HG03095 (cell line): Measurements from ENCODE around the gene MXRA8.
"Not testable (repeated sequence)": the region's sequence is repeated elsewhere in the genome, so short reads cannot be mapped to it uniquely, and the experiment has no call there.

Experiments used
- ATAC-seq: cut with Tn5 transposase; IDR thresholded peaks from one replicate; pipeline ENCODE4 v1.9.1; 2021; ENCODE audit warnings: moderate library complexity; ENCODE audit not compliant: unreplicated experiment

The MXRA8 gene

DNA sequence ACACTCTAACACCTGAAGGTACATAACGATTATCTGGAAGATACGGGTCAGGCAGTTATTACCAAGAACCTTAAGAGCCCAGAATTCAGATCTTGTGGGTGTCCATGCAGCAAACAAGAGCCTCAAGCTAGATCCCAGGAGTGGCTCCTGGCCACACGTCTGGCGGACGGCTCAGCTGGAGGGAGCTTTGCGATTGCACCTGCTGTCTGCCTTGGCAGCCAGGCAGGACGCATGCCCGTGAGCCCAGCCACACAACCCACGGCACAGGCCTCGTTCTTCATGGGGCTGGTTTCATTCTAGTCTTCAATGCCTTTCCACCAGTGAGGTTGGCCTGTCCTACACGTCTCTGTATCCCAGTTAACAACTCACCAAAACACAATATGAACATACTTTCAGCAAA lies 35.1 kb upstream of the MXRA8 start:
- no peak for ATAC-seq

- ATAC-seq = no peak
These were observed 34.7 kb upstream of the MXRA8 start for GRCh38 chr1:1393014-1393413.

DNA sequence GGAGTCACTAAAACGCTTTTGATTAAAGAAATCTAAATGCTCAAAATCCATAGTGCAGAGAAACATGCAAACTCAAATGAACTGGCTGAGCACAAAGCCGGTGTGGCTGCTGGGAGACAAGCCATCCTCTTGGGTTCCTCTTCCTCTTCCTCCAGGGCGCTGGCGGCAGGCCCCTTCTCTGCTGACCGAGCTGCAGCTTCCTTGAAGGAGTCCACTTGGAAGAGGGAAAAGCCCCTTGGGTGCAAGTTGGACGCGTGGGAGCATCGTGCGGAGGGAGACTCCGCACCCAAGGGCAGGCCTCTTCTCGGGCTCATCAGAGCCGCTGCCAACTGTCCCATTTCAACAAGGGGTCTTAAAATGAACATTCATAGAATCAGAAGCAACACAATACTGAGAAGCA lies 32.9 kb upstream of the MXRA8 start:
- no peak for ATAC-seq

DNA sequence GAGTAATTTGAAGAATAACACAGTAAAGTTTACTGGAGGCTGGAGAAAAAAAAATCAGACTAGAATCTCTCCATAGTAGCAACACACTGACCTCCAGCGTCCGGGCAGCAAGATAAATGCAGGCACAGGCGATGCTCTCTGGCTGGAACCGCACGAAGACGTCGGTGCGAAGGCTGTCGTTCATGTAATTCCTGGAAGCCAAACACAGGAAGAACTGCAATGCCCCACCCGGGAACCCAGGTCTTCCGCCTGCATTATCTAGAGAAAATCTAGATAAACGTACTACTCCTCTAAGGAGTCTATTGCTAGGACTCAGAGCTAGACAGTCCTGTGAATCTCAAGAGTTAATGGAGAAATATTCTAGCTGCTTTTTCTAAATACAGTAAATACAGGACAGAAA lies 32.3 kb upstream of the MXRA8 start:
- ATAC-seq = no peak

DNA sequence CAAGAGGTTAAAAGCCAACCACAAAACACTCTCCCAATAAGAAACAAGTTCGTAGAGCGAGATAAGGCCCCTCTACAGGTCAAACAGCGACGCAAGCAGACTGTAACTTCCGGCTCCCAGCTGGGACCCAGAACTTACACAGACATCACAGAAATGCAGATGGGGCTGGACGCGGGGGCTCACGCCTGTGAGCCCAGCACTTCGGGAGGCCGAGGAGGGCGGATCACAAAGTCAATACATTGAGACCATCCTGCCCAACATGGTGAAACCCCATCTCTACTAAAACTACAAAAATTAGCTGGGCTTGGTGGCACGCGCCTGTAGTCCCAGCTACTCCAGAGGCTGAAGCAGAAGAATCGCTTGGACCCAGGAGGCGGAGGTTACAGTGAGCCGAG lies 29.7 kb upstream of the MXRA8 start:
- ATAC-seq = no peak

DNA sequence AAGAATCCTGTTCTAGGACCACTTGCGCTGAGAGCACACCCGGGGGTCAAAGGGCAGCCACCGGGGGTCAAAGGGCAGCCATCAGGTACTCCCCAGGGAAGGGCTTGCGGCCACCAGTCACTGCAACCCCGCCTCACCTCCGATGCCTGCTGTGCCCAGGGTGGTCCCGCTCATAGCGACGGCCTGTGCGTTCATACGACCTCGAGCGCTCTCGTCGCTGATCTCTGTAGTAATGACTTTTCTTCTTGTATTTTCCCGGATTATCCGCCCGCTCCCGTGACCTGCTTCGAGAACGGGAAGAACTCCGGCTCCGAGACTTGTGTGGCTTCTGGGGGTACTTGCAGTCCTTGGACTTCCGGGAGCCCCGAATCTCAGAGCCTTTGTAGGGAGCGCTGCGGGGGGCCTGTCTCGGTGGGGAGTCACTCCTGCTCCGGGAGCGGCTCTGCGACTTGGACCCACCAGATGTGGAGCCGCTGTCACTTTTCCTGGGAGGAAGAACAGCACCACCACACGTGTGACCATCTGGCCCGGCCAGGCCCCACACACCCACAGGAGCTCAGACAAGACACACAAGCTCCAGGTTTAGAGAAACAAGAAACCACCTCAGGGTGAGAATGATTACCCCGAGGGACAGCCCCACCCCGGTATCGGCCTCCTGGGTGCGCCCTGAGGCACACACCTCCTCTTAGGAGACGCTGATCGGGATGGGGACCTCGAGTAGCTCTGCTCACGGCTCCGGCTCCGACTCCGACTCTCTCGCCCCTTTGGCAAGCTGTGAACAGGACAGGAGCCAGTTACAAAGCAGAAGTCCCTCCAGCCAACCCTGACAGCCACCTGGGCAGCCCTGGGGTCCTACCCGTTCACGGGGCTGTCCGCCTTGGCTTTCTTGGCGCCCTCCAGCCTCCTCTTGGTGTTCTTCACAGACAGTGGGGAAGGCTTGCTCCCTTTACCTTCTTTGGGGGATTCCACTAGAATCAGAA lies 29.0 kb upstream of the MXRA8 start:
- no peak for ATAC-seq

DNA sequence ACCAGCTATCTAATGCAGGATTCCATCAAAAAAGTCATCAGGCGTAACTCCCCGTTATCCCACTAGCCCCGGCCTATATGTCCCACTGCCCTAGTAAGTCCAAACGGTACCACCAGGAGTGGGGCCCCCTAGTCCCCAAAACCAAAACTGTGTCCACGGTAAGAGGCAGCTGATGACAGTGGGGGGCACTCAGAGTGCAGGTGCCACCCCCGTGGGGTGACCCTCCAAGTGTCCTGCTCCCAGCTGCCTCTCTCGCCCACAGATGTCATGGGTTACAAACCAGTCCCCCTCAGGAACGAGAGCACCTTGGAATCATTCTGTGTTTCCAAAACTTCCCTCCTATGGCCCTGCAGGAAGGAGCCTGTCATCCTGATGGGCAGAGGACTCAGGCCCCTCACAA lies 27.6 kb upstream of the MXRA8 start:
- no peak for ATAC-seq

GRCh38 chr1:1385339-1385738 lies 27.0 kb upstream of the MXRA8 start:
- not testable (repeated sequence) for ATAC-seq

GRCh38 chr1:1381294-1381693 lies 22.9 kb upstream of the MXRA8 start:
- no peak for ATAC-seq

- no peak for ATAC-seq
These were observed 22.5 kb upstream of the MXRA8 start for GRCh38 chr1:1380860-1381259.

GRCh38 chr1:1377540-1378205 lies 19.3 kb upstream of the MXRA8 start:
- ATAC-seq = no peak

DNA sequence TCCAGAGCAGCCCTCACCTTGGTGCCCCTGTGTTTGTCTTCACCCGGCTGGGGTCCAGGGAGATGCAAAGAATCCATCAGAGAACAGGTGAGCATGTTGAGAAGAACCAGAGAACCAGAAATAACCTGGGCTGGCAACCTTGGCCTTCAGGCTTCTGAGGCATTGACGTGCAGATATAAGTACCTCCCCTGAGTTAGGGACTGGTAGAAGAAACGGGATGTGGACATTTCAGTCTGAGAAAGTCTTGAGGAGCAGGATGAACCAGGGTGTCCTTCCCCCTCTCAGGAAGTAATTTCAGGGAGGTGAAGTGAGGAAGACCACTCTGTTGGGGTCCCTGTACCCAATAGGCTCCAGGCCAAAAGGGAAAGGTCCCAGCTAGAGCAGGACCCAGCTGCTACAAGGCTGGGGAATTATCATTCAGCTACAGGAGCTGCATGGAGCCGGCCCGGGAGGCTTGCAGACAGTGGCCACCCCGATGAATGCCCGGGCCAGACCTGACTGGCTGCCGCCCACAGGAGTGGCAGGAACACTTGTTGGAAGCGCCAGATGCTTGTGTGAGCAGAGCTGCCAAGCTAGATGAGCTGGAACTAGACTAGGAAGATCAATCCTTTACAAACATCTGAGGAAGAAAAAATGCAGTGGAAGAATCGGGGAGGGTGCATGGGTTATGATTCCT lies 18.3 kb upstream of the MXRA8 start:
- ATAC-seq = no peak

- ATAC-seq = peak; percentile 80
These were observed 16.7 kb upstream of the MXRA8 start, which contains the start of gene AURKAIP1 for GRCh38 chr1:1374929-1375662. TSS of gene AURKAIP1 (minus strand) at chr1:1375207. CDS start at chr1:1374756, 451 bp downstream.

GRCh38 chr1:1374589-1374928 lies 16.2 kb upstream of the MXRA8 start:
- ATAC-seq = no peak

- no peak for ATAC-seq
These were observed 15.6 kb upstream of the MXRA8 start for GRCh38 chr1:1373815-1374588.

- no peak for ATAC-seq
These were observed 14.9 kb upstream of the MXRA8 start for GRCh38 chr1:1373051-1373814.

GRCh38 chr1:1371746-1372711 lies 13.7 kb upstream of the MXRA8 start:
- no peak for ATAC-seq

DNA sequence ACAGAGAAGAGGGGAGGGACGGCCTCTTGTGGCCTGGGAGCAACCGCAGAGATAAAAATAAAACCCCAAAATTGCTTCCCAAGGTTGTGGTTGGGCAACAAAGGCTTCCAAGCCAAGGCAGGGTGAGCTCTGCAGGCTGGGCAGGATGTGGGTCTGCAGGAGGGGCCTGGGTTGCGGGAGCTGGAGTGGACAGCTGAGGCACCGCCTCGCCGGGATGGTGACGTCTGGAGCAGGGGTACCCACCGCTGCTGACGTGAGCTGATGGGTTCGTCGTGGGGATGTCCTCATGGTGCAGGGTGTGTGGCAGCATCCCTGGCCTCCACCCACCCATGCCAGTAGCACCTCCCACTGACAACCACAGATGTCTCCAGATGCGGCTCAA lies 13.0 kb upstream of the MXRA8 start:
- ATAC-seq = no peak
